ENCODE results near the gene TMIGD2.

Gene TMIGD2

DNA sequence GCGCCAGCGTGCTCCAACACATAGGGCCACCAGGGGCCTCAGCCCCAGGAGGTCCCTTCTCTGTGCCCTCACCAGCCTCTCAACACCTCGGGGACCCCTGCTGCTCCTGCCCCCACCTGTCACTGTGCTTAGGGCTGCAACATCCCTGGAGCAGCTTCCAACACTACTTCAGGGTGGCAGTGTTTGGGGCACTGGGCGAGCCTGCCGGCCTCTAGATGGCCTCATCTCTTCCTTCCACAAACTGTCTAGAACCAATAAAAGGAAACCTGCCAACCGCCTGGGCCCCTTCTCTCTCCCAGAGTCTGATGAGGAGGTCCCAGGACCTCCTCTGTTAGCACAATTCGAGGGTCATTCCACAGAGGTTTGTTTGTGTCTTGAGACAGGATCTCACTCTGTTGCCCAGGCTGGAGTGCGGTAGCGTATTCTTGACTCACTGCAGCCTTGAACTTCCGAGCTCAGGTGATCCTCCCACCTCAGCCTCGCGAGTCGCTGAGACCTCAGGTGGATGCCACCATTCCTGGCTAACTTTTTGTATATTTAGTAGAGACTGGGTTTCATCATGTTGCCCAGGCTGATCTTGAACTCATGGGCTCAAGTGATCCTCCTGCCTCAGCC is 33.3 kb downstream of the TMIGD2 start:
- H3K79me2 ChIP-seq (ENCODE audit: insufficient read depth, low read length): no peaks in the 10 kb centered on the region
- no peak overlapping the region for H3K27ac ChIP-seq (ENCODE audit: low read depth, low read length, poor library complexity, severe bottlenecking)
- no peaks in the 10 kb centered on the region for H3F3A ChIP-seq (ENCODE audit: insufficient read depth, low read length)
- no peaks in the 10 kb centered on the region for H4K20me1 ChIP-seq (ENCODE audit: insufficient read depth, low read length)
- H3K36me3 ChIP-seq (ENCODE audit: insufficient read depth, low read length): peaks cover 40% of the 10 kb centered on the region
- no peak overlapping the region for H3K9ac ChIP-seq (ENCODE audit: low read length)
- no peak overlapping the region for H2AFZ ChIP-seq (ENCODE audit: low read length)
- no peaks in the 10 kb centered on the region for H3K9me3 ChIP-seq (ENCODE audit: low read length)
- no peaks in the 10 kb centered on the region for H3K9me2 ChIP-seq (ENCODE audit: low read depth, low read length)
- TF ChIP-seq EZH2 (IDR thresholded peaks at IDR 0.05; ENCODE audit: borderline replicate concordance, low read length): no peak
- TF ChIP-seq, protein P1, sequence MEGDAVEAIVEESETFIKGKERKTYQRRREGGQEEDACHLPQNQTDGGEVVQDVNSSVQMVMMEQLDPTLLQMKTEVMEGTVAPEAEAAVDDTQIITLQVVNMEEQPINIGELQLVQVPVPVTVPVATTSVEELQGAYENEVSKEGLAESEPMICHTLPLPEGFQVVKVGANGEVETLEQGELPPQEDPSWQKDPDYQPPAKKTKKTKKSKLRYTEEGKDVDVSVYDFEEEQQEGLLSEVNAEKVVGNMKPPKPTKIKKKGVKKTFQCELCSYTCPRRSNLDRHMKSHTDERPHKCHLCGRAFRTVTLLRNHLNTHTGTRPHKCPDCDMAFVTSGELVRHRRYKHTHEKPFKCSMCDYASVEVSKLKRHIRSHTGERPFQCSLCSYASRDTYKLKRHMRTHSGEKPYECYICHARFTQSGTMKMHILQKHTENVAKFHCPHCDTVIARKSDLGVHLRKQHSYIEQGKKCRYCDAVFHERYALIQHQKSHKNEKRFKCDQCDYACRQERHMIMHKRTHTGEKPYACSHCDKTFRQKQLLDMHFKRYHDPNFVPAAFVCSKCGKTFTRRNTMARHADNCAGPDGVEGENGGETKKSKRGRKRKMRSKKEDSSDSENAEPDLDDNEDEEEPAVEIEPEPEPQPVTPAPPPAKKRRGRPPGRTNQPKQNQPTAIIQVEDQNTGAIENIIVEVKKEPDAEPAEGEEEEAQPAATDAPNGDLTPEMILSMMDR (IDR thresholded peaks at IDR 0.05; ENCODE audit: low read length): no peak
- no peak overlapping the region for H3K4me3 ChIP-seq (ENCODE audit: low read depth, low read length, poor library complexity, severe bottlenecking)
- H3K4me2 ChIP-seq (ENCODE audit: low read length): no peak overlapping the region
- H3K27me3 ChIP-seq (ENCODE audit: insufficient read depth, low read length): no peaks in the 10 kb centered on the region
- H3K4me1 ChIP-seq (ENCODE audit: insufficient read depth, low read length, severe bottlenecking): no peaks in the 10 kb centered on the region

DNA sequence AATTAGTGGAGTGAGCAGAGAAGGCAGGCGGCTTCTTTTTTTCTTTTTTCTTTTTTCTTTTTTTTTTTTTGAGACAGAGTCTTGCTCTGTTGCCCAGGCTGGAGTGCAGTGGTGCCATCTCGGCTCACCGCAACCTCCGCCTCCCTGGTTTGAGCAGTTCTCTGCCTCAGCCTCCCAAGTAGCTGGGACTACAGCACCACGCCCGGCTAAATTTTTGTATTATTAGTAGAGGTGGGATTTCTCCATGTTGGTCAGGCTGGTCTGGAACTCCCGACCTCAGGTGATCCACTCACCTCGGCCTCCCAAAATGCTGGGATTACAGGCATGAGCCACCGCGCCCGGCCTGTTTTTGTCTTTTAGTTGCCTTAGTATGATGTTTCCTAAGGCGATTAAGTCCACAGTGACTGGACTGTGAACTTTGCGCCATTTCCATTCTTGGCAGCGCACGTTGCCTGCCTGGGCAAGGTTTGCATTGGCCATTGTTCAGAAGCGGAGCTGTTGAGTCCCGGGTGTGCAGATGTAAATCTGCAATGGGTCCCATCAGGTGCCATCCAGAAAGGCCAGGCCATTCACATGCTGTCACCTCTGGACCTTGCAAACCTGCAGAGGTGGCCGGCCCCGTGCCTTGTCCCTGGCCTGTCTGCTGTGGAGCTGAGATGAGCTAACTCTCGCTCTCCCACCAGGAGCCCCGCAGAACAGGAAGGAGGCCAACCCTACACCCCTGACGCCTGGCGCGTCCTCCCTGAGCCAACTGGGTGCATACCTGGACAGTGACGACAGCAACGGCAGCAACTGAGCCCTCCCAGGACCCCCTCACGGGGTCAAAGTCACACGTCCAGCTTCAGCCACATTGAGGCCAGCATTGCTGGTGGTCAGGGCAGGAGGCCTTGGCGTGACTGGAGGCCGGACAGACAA is 34.0 kb downstream of the TMIGD2 start:
- Histone ChIP-seq H3K9me2 (ENCODE audit: low read depth, low read length) (no peaks in the 10 kb centered on the region), H3K79me2 (ENCODE audit: insufficient read depth, low read length) (no peaks in the 10 kb centered on the region), H3F3A (ENCODE audit: insufficient read depth, low read length) (no peaks in the 10 kb centered on the region), H2AFZ (ENCODE audit: low read length) (no peak overlapping the region), H3K27ac (ENCODE audit: low read depth, low read length, poor library complexity, severe bottlenecking) (no peak overlapping the region), H3K4me2 (ENCODE audit: low read length) (no peak overlapping the region), H3K4me3 (ENCODE audit: low read depth, low read length, poor library complexity, severe bottlenecking) (no peak overlapping the region), H3K4me1 (ENCODE audit: insufficient read depth, low read length, severe bottlenecking) (no peaks in the 10 kb centered on the region), H3K36me3 (ENCODE audit: insufficient read depth, low read length) (peaks cover 42% of the 10 kb centered on the region), H3K9ac (ENCODE audit: low read length) (no peak overlapping the region), H4K20me1 (ENCODE audit: insufficient read depth, low read length) (no peaks in the 10 kb centered on the region), H3K27me3 (ENCODE audit: insufficient read depth, low read length) (no peaks in the 10 kb centered on the region), H3K9me3 (ENCODE audit: low read length) (no peaks in the 10 kb centered on the region)
- TF ChIP-seq EZH2 (IDR thresholded peaks at IDR 0.05; ENCODE audit: borderline replicate concordance, low read length): no peak
- TF ChIP-seq, protein P1 (IDR thresholded peaks at IDR 0.05; ENCODE audit: low read length): no peak

DNA sequence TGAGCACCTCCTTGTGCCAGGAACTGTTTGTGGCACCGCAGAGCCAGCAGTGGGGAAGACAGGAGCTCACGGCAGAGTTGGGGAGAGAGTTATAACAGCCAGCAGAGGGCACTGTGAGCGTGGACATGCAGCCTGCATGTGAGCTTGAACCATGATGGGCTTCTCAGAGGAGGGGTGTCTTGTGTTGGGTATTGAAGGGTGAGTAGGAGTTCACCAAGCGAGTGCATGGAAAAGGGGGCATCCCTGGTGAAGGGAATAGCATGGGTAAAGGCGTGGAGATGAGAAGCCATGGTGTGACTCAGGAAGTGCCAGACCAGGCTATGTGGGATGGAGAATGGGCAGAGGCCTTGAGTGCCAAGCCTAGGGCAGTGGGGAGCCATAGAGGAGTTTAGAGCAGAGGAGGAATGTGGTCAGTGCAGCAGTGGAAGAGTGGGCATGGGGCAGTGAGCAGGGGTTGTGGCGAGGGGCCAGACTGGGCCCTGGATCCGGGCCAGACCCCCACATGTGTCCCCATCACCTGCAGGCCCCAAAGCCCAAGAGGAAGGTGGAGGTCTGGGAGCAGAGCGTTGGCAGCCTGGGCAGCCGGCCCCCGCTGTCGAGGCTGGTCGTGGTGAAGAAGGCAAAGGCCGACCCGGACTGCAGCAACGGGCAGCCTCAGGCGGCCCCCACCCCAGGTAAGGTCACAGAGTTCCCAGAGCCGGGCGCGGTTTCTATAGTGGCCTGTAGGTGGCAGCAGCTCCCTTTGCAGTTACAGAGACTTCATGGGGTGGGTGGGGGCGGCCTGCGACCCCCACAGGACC is 34.9 kb downstream of the TMIGD2 start:
- Histone ChIP-seq H3F3A (ENCODE audit: insufficient read depth, low read length) (no peaks in the 10 kb centered on the region), H3K36me3 (ENCODE audit: insufficient read depth, low read length) (peaks cover 48% of the 10 kb centered on the region)

More for the DNA sequence above, 34.9 kb downstream of the TMIGD2 start:
- no peaks in the 10 kb centered on the region for H3K27me3 ChIP-seq (ENCODE audit: insufficient read depth, low read length)
- no peak overlapping the region for H3K27ac ChIP-seq (ENCODE audit: low read depth, low read length, poor library complexity, severe bottlenecking)
- no peak overlapping the region for H3K4me2 ChIP-seq (ENCODE audit: low read length)
- no peak overlapping the region for H3K9ac ChIP-seq (ENCODE audit: low read length)
- H3K79me2 ChIP-seq (ENCODE audit: insufficient read depth, low read length): no peaks in the 10 kb centered on the region
- H4K20me1 ChIP-seq (ENCODE audit: insufficient read depth, low read length): no peaks in the 10 kb centered on the region
- no peaks in the 10 kb centered on the region for H3K4me1 ChIP-seq (ENCODE audit: insufficient read depth, low read length, severe bottlenecking)
- H3K4me3 ChIP-seq (ENCODE audit: low read depth, low read length, poor library complexity, severe bottlenecking): no peak overlapping the region
- no peaks in the 10 kb centered on the region for H3K9me3 ChIP-seq (ENCODE audit: low read length)
- no peaks in the 10 kb centered on the region for H3K9me2 ChIP-seq (ENCODE audit: low read depth, low read length)
- TF ChIP-seq, protein P1 (IDR thresholded peaks at IDR 0.05; ENCODE audit: low read length): peak; percentile 76
- no peak for TF ChIP-seq EZH2 (IDR thresholded peaks at IDR 0.05; ENCODE audit: borderline replicate concordance, low read length)
- H2AFZ ChIP-seq (ENCODE audit: low read length): no peak overlapping the region

Measured in OCI-LY1 (cell line).